LoVo (cell line): ENCODE measurements around the gene EMB.
A peak's percentile ranks its signal among the peaks of the same experiment; 100 is the strongest.
"Not testable (repeated sequence)": the region's sequence is repeated elsewhere in the genome, so short reads cannot be mapped to it uniquely, and the experiment has no call there.

Experiments used
- DNase-seq: peaks from one replicate; pipeline ENCODE4 v3.0.0-alpha.2; 2016; ENCODE audit warnings: low spot score

Gene EMB

GRCh38 chr5:50440651-50441492 lies at the start of gene EMB:
EMB (minus strand) TSS chr5:50441288; CDS start chr5:50441151, 137 bp downstream.
- DNase-seq, result peak; percentile 56

GRCh38 chr5:50489491-50489890 lies 48.4 kb upstream of the EMB start:
- DNase-seq, result not testable (repeated sequence)

GRCh38 chr5:50478790-50479189 lies 37.7 kb upstream of the EMB start:
- DNase-seq, result not testable (repeated sequence)

GRCh38 chr5:50476549-50476948 lies 35.5 kb upstream of the EMB start:
- no peak for DNase-seq

- not testable (repeated sequence) for DNase-seq
These were observed 23.9 kb upstream of the EMB start for GRCh38 chr5:50465015-50465414.

GRCh38 chr5:50463726-50464125 lies 22.6 kb upstream of the EMB start:
- no peak for DNase-seq

- no peak for DNase-seq
These were observed 22.0 kb upstream of the EMB start for GRCh38 chr5:50463047-50463446.

GRCh38 chr5:50462579-50462978 lies 21.5 kb upstream of the EMB start:
- DNase-seq, result not testable (repeated sequence)

GRCh38 chr5:50458372-50458771 lies 17.3 kb upstream of the EMB start:
- DNase-seq, result peak; percentile 9

- not testable (repeated sequence) for DNase-seq
These were observed 8.2 kb upstream of the EMB start for GRCh38 chr5:50449241-50449640.

GRCh38 chr5:50447941-50448340 lies 6.9 kb upstream of the EMB start:
- no peak for DNase-seq

- DNase-seq, result no peak
These were observed 6.1 kb upstream of the EMB start for GRCh38 chr5:50447228-50447627.

GRCh38 chr5:50445296-50445949 lies 4.3 kb upstream of the EMB start:
- DNase-seq, result no peak

GRCh38 chr5:50442559-50443539 lies 1.8 kb upstream of the EMB start:
- not testable (repeated sequence) for DNase-seq

- no peak for DNase-seq
These were observed 436 bp upstream of the EMB start for GRCh38 chr5:50441493-50441955.

- DNase-seq, result no peak
These were observed 1.9 kb downstream of the EMB start for GRCh38 chr5:50439221-50439620.

- DNase-seq, result not testable (repeated sequence)
These were observed 3.0 kb downstream of the EMB start for GRCh38 chr5:50438060-50438459.

- DNase-seq, result no peak
These were observed 5.9 kb downstream of the EMB start for GRCh38 chr5:50435168-50435567.

- not testable (repeated sequence) for DNase-seq
These were observed 9.8 kb downstream of the EMB start for GRCh38 chr5:50431133-50431904.

GRCh38 chr5:50423100-50423799 lies 17.8 kb downstream of the EMB start:
- DNase-seq, result not testable (repeated sequence)
